ENCODE measurements around the gene NR2C2AP. TPM values are rescaled to one million over a fixed set of nuclear protein-coding genes. Genes with fewer than 3 reads are reported as not detected.

NR2C2AP gene
- total RNA-seq, 1 experiment from 2014 or later = 31.7 TPM

GRCh38 chr19:19240476-19240875, 37.3 kb upstream of the NR2C2AP start:
- Histone ChIP-seq H2BK15ac (ENCODE audit: low read depth, low read length) (no peak overlapping the region), H3K27ac (ENCODE audit: insufficient read length, low read depth, low read length) (no peak overlapping the region), H3K4me1 (ENCODE audit: insufficient read depth, low read length) (no peaks in the 10 kb centered on the region), H2BK12ac (ENCODE audit: insufficient read length, low read depth, low read length) (no peak overlapping the region), H3K23ac (ENCODE audit: insufficient read length, low read depth, low read length) (no peak overlapping the region), H3K23me2 (ENCODE audit: insufficient read length, low read depth, low read length, poor library complexity, severe bottlenecking) (no peaks in the 10 kb centered on the region), H2AFZ (ENCODE audit: low read length) (no peak overlapping the region), H2AK5ac (ENCODE audit: insufficient read length, low read length) (no peak overlapping the region), H3K18ac (ENCODE audit: insufficient read length, low read depth, low read length) (no peak overlapping the region), H3T11ph (ENCODE audit: low read length) (no peak overlapping the region), H2BK120ac (ENCODE audit: low read depth, low read length, poor library complexity, severe bottlenecking) (no peak overlapping the region), H4K5ac (ENCODE audit: insufficient read length, low read depth, low read length) (no peak overlapping the region), H2BK5ac (ENCODE audit: insufficient read length, low read length) (no peak overlapping the region), H3K79me1 (ENCODE audit: insufficient read depth, low read depth, low read length, poor library complexity, severe bottlenecking) (no peaks in the 10 kb centered on the region), H2BK20ac (ENCODE audit: low read depth, low read length, poor library complexity, severe bottlenecking) (no peak overlapping the region), H3K79me2 (ENCODE audit: insufficient read depth, low read length) (no peaks in the 10 kb centered on the region), H3K27me3 (ENCODE audit: insufficient read depth, low read length) (no peaks in the 10 kb centered on the region), H4K91ac (ENCODE audit: insufficient read length, low read depth, low read length) (no peak overlapping the region), H4K20me1 (ENCODE audit: control insufficient read depth, insufficient read depth, insufficient read length) (no peaks in the 10 kb centered on the region), H3K4me2 (ENCODE audit: insufficient read depth, insufficient read length, low read length) (no peak overlapping the region), H3K9ac (ENCODE audit: extremely low read depth, insufficient read length, low read length) (no peak overlapping the region), H4K8ac (replicated peaks; ENCODE audit: insufficient read length, low read depth, low read length) (no peak overlapping the region), H3K14ac (ENCODE audit: insufficient read depth, low read length) (no peak overlapping the region; the same call in 1 of the 2 replicates), H3K4ac (ENCODE audit: low read depth, low read length) (no peak overlapping the region), H3K9me3 (ENCODE audit: control insufficient read depth, low read depth, low read length) (no peaks in the 10 kb centered on the region), H3K56ac (ENCODE audit: insufficient read length, low read depth, low read length) (no peak overlapping the region)
- H3K4me3 Mint-ChIP-seq = no peak overlapping the region
- H3K27ac Mint-ChIP-seq = no peak overlapping the region; a peak in 2 of 7 replicates
- no peak for DNase-seq
- peaks cover 9% of the 10 kb centered on the region in 2 experiments for H3K9me3 Mint-ChIP-seq
- H3K36me3 Mint-ChIP-seq (ENCODE audit: insufficient read depth in 1 of 3, low read depth in 3 of 3) = peaks cover 0 to 7% (median 5%) of the 10 kb centered on the region in 3 experiments; a peak in 3 of 7 replicates
- no CpG with 5 or more reads among the region's 9 CpGs for WGBS (ENCODE audit: extremely low coverage, insufficient read length, low lambda C conversion rate)
- peaks cover 38% of the 10 kb centered on the region for H3K27me3 Mint-ChIP-seq (ENCODE audit: low read depth)
- 0 out of 4 replicates have a peak, but pooled peaks cover 0 to 3% of the 10 kb centered on the region in 2 experiments for H3K4me1 Mint-ChIP-seq
- no peak for TF ChIP-seq CTCF (conservative IDR thresholded peaks at IDR 0.05)
